ENCODE measurements around the gene UCK1. TPM values are rescaled to one million over a fixed set of nuclear protein-coding genes. Genes with fewer than 3 reads are reported as not detected.
"Not testable (repeated sequence)": the region's sequence is repeated elsewhere in the genome, so short reads cannot be mapped to it uniquely, and the experiment has no call there.

UCK1 gene
- total RNA-seq, 2 donors from 2014 or later: 21.4 to 33.7 TPM

DNA sequence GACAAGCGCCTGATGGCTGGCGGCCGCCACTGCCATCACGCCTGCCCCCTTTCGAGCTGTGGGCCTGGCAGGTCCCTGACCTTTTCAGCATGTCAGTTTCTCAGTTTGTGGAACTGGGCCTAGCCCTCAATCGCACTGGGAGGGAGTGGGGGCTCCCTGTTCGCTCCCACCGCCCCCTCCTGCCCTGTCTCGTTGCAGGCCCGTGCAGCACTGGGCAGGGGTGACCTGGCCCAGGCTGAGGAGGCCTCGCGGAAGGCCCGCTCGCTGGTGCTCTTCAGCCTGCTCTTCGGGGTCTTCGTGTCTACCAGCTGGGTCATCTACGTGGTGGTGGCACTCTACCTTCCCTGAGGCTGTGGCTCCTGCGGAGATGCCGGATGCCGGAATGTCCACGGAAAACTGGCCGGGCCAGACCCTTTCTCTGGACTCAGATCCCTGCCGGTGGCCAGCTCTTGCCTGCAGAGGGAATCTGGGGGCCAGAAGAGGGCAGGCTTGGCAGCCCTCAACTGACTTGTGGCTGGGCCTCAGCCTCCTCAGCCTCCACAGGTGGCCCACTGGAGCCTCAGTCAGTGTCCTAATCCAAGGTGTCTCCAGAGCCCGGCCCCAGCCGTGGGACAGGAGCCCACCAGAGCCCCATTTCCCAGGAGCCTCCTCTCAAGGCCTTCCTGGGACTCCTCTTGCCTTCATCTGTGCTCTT is 26.9 kb upstream of the UCK1 start:
- Mint-ChIP-seq H3K36me3 (peaks cover 0 to 5% of the 10 kb centered on the region in 2 donors), H3K9me3 (no peaks in the 10 kb centered on the region), H3K27ac (no peak overlapping the region)
- ATAC-seq (peak in 1 of 2 donors; percentile 29), DNase-seq (ENCODE audit: low spot score in 2 of 2) (no peak)

DNA sequence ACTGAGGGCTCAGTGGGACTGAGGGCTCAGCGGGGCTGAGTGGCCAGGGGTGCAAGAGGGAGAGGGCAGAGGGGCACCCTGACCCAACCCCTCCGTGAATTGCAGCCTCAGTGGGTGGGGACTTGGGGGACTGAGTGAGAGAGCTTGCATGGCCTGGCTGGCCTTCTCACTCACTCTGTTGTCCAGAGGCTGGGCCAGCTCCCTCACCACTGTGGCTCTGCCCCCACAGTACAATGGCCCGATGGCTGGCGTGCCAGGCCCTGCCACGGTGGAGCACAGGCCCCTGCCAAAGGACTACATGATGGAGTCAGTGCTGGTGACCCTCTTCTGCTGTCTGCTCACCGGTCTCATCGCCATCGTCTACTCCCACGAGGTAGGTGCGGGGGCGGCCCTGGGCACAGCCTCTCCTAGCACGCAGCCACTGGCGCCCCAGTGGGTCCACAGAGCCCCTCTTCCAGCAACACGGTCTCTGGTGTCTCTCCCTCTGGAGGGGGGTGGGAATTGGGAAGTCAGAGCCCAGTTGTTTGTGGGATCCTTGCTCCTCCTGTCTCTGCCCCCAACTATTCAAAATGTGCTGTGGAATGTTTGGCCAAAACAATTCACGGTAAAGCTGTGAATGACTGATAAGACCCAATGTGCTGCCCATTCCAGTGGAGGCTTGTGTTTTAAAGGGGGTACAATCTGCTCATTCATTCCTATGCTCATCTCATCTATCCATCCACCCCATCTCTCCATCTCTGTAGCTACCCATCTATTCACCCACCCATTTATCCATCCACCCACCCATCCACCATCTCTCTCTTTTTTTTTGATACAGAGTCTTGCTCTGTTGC is 25.0 kb upstream of the UCK1 start:
- Mint-ChIP-seq H3K27ac (no peak overlapping the region), H3K9me3 (no peaks in the 10 kb centered on the region)
- DNase-seq (ENCODE audit: low spot score in 2 of 2): no peak

DNA sequence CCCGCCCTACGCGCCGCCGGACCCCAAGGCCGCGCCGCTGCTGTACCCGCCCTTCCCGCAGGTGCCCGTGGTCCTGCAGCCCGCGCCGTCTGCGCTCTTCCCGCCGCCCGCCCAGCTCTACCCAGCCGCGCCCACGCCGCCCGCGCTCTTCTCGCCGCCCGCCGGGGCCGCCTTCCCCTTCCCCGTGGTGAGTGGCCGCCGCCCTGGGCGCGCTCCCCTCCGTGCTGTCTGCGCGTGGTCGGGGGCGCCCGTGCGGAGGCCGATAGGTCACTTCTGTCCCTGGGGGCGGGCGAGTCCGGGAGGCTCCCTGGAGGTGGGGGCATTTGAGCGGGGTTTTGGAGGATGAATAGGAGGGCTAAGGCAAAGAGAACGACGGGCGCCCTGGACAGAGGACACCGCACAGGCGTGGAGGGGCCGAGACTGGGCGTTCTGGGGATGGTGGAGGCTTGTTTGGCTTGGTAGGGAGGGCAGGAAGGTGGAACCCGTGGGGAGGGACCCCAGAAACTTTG is 23.8 kb upstream of the UCK1 start:
- ATAC-seq: no peak
- Mint-ChIP-seq H3K36me3 (peaks cover 0 to 4% of the 10 kb centered on the region in 2 donors), H3K27ac (no peak overlapping the region), H3K9me3 (no peaks in the 10 kb centered on the region)
- DNase-seq (ENCODE audit: low spot score in 2 of 2): no peak

More for the DNA sequence above, 25.0 kb upstream of the UCK1 start:
- peaks cover 0 to 5% of the 10 kb centered on the region in 2 donors for H3K36me3 Mint-ChIP-seq
- ATAC-seq: peak in 1 of 2 donors; percentile 12

DNA sequence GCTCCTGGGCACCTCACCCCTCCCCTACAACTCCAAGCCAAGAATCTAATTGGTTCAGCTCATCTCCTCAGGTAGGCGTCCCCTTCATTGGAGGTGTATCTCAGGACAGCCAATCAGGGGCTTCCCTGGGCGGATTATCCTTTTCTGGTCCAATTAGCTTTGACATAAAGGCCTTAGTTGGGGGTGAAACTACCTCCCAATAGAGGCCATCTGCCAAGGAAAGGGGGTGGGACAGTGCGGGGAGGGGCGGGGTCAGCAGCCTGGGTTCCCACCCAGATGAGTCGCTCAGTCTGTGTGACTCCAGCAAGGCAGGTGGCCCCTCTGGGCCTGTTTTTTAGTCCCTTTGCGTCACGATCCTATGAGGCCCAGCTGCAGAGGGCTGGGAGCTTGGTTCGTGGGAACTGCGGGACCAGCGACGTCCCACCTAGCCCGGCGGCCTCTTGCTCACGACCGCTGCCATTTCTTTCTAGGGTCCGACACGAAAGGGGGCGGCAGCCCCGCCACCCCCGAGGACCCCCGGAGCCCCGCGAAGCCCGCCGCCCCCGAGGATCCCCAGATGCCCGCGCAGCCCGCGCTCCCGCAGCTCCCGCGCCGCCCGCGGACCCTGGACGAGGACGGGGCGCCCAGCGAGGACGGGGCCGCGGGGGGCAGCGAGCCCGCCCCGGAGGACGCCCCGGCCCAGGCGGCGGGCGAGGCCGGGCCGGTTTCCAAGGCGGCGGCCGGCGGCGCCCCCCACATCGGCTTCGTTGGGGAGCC is 23.2 kb upstream of the UCK1 start:
- no peak for DNase-seq (ENCODE audit: low spot score in 2 of 2)
- H3K36me3 Mint-ChIP-seq: peaks cover under 1 to 2% of the 10 kb centered on the region in 2 donors
- ATAC-seq: no peak
- no peaks in the 10 kb centered on the region for H3K9me3 Mint-ChIP-seq
- no peak overlapping the region for H3K27ac Mint-ChIP-seq

DNA sequence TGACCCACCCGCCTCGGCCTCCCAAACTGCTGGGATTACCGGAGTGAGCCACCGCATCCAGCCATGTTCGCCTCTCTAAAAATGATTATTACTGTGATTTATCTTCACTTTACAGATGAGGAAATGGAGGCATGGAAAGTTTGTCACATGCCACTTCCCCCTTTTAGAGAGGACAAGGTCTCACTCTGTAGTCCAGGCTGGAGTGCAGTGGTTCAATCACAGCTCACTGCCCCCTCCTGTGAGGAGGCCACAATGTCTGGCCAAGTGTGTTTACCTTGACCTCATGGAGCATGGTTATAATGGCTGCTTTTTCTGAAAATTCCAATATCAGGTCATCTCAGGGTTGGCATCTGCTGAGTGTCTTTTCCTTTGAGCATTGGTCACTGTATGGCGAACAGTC is 21.0 kb upstream of the UCK1 start:
- Mint-ChIP-seq H3K9me3 (no peaks in the 10 kb centered on the region), H3K36me3 (peaks cover 20 to 21% of the 10 kb centered on the region in 2 donors), H3K27ac (no peak overlapping the region)
- ATAC-seq (no peak), DNase-seq (ENCODE audit: low spot score in 2 of 2) (no peak)

DNA sequence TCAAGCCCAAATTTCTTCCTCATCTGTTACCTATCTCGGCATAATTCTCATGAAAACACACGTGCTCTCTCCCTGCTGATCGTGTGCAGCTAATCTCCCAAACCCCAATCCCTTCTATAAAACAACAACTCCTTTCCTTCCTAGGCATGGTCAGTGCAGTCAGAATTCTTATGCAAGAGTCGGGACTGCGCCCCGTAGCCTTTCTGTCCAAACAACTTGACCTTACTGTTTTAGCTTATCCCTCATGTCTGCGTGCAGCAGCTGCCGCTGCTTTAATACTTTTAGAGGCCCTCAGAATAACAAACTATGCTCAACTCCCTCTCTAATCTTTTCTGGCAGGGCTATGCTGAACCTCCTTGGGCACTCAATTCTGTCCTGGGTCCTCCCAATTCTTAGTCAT is 19.4 kb upstream of the UCK1 start:
- not testable (repeated sequence) for H3K9me3 Mint-ChIP-seq; ATAC-seq; H3K27ac Mint-ChIP-seq; DNase-seq (ENCODE audit: low spot score in 2 of 2)
- peaks cover 20 to 21% of the 10 kb centered on the region in 2 donors for H3K36me3 Mint-ChIP-seq

DNA sequence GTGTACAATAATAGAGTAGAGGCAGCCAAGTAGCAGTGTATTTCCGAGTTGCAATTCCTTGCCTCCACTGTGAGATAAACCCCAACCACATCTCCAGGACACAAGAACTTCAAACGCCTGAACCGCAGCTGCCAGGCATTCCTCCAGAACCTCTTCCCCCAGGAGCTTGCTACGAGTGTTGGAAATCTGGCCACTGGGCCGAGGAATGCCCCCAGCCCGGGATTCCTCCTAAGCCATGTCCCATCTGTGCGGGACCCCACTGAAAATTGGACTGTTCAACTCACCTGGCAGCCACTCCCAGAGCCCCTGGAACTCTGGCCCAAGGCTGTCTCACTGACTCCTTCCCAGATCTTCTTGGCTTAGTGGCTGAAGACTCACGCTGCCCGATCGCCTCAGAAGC is 18.1 kb upstream of the UCK1 start:
- DNase-seq (ENCODE audit: low spot score in 2 of 2); H3K27ac Mint-ChIP-seq; ATAC-seq; H3K9me3 Mint-ChIP-seq: not testable (repeated sequence)
- H3K36me3 Mint-ChIP-seq: peaks cover 26 to 29% of the 10 kb centered on the region in 2 donors

DNA sequence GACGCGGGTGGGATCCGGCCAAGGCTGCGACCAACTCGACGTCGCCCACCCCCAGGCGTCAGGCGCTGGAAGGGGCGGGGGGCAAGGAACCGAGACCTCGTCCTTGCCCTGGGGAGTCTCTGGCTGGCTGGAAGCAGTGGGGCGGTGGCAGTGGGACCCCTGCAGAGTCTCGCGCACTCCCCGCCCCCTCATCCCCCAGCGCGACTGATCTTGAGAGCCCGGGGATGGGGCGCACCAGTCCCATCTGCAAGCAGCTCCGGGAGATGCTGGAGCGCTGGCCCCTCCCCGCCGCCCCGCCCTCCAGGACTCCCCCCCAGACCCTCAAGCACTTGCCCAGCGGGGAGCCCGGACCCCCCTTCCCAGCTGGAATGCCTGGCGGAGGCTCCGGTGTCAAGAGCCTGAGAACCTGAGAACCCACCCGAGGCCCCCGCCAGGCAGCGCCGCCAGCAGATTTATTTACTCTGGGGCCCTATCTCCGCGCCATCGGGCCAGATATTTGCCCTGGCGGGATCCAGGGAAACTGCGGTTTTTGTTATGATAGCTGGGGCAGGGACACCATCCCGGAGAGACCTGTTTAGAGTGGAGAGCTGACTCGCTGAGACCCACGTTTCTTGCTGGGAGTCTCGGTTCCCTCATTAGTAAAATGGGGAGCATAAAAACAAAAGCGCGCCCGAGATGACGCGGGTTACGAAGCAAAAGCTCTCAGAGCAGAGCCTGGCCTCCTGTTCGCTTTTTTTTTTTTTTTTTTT is 15.4 kb upstream of the UCK1 start:
- peaks cover 11 to 17% of the 10 kb centered on the region in 2 donors for H3K9me3 Mint-ChIP-seq
- H3K36me3 Mint-ChIP-seq: peaks cover 31 to 49% of the 10 kb centered on the region in 2 donors
- peak; percentile 22 to 63 for ATAC-seq
- no peak overlapping the region for H3K27ac Mint-ChIP-seq
- no peak for DNase-seq (ENCODE audit: low spot score in 2 of 2)

DNA sequence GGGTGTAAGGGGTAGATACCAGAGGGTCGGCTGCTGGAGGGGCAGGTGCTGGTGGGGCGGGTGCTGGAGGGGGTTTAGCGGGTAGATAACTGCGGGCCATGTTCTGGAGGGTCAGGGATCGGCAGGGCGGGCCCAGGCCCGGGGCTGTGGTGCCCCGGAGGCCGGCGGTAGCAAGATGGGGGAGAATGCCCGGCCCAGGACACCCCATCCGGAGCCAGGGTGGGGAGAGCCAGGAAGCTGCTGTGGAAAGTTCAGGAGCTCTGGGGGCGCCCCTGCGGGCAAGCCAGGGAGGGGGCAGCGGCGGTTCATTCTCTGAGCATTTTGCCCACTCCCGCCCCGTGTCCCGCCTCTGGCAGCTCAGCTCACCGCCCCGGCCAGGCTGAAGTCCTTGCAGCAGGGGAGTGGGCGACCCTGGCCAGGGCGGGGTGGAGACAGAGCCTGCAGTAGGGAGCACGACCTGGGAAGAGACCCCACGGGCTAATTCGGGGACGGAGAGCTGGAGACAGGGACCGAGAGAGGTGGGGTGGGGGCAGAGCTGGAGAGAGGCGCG is 14.8 kb upstream of the UCK1 start:
- no peak overlapping the region for H3K27ac Mint-ChIP-seq
- DNase-seq (ENCODE audit: low spot score in 2 of 2) (no peak), ATAC-seq (no peak)
- H3K36me3 Mint-ChIP-seq: peaks cover 31 to 49% of the 10 kb centered on the region in 2 donors
- H3K9me3 Mint-ChIP-seq: peaks cover 11 to 17% of the 10 kb centered on the region in 2 donors

DNA sequence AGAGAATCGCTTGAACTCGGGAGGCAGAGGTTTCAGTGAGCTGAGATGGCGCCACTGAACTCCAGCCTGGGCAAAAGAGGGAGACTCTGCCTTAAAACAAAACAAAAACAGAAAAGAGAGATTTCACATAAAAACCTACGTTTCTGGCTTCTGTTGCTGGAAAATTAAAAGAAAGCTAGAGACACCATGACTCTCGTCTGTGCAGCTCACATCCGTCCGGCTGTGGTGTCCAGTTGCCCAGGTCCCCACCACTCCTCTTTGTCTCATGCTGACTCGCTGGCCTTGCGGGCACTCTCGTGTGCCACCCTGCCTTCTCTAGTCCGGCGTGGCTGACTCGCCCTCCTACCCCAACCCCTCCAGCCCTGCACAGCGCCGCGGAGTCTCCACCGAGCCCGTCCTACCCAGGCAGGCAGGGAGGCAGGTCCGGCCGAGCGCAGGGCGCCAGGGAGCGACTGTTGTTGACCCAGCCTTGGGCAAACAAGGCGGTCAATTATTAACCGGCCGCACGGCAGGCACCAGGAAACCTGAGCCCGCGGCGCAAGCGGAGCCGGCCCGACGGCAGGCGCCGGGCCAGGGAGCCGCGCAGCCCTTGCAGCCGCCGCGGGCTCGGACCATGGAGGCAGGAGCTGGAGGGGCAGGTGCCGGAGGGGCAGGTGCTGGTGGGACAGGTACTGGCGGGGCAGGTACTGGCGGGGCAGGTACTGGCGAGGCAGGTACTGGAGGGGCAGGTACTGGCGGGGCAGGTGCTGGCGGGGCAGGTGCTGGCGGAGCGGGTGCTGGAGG is 14.1 kb upstream of the UCK1 start, which contains the start of gene PRRT1B:
PRRT1B (plus strand) TSS at position 521 of the 783 bp plus-strand sequence; CDS start at position 614, 93 bp downstream.
- Mint-ChIP-seq H3K27ac (no peak within 1 kb of the TSS), H3K36me3 (peaks cover 31 to 49% of the 10 kb centered on the region in 2 donors), H3K9me3 (peaks cover 11 to 17% of the 10 kb centered on the region in 2 donors)
- ATAC-seq (no peak), DNase-seq (ENCODE audit: low spot score in 2 of 2) (no peak)

DNA sequence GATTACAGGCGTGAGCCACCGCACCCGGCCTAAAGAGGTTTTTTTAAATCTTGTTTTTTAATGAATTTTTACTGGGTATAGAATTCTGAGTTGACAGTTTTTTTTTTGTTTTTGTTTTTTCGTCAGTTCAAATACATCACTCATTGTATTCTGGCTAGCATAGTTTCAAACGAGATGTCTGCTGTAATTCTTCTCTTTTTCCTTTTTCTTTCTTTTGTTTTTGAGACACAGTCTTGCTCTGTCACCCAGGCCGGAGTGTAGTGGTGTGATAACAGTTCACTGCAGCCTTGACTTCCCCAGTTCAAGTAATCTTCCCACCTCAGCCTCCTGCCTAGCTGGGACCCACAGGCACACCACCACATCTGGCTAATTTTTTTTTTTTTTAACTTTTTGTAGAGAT is 12.1 kb upstream of the UCK1 start:
- DNase-seq (ENCODE audit: low spot score in 2 of 2): no peak
- Mint-ChIP-seq H3K27ac (no peak overlapping the region), H3K36me3 (peaks cover 19 to 35% of the 10 kb centered on the region in 2 donors), H3K9me3 (peaks cover 11 to 17% of the 10 kb centered on the region in 2 donors)
- ATAC-seq: no peak

DNA sequence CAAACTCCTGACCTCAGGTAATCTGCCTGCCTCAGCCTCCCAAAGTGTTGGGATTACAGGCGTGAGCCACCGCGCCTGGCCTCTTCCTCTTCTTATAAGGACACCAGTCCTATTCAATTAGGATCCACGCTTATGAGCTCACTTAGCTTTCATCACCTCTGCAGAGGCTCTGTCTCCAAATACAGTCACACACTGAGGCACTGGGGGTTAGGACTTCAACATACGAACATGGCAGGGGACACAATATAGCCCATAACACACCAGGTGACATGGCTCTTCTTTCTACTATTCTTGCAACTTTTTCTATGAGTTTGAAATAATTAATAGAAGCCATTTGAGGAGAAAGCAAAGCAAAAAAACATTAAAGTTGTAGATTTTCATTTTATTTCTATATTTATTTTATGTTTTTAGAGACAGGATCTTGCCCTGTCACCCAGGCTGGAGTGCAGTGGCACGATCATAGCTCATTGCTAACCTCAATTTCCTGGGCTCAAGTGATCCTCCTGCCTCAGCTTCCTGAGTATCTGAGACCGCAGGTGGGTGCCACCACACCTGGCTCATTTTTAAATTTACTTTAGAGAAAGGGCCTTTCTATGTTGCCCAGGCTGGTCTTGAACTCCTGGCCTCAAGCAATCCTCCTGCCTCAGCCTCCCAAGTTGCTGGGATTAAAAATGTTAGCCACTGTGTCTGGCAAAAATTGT is 8.3 kb upstream of the UCK1 start:
- Mint-ChIP-seq H3K27ac (no peak overlapping the region), H3K9me3 (peaks cover 11 to 14% of the 10 kb centered on the region in 2 donors), H3K36me3 (peaks cover 7 to 21% of the 10 kb centered on the region in 2 donors)
- DNase-seq (ENCODE audit: low spot score in 2 of 2) (no peak), ATAC-seq (peak in 1 of 2 donors; percentile 44)

DNA sequence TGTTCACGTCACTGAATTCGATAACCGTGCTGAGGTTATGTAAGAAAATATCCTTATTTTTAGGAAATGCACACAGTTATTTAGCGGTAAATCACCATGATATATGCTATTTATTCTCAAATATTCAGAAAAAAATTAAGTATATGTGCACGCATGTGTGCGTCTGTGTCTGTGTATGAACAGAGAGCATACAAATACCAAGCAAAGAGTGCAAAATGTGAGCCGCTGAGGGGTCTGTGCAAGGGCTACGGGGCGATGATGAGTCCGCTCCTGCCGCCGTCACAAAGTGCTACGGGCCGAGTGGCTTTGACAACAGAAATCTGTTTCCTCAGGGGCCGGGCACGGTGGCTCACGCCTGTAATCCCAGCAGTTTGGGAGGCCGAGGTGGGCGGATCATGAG is 6.9 kb upstream of the UCK1 start:
- Mint-ChIP-seq H3K36me3 (peaks cover 0 to 7% of the 10 kb centered on the region in 2 donors), H3K9me3 (peaks cover 4 to 5% of the 10 kb centered on the region in 2 donors), H3K27ac (no peak overlapping the region)
- DNase-seq (ENCODE audit: low spot score in 2 of 2) (no peak), ATAC-seq (no peak)

DNA sequence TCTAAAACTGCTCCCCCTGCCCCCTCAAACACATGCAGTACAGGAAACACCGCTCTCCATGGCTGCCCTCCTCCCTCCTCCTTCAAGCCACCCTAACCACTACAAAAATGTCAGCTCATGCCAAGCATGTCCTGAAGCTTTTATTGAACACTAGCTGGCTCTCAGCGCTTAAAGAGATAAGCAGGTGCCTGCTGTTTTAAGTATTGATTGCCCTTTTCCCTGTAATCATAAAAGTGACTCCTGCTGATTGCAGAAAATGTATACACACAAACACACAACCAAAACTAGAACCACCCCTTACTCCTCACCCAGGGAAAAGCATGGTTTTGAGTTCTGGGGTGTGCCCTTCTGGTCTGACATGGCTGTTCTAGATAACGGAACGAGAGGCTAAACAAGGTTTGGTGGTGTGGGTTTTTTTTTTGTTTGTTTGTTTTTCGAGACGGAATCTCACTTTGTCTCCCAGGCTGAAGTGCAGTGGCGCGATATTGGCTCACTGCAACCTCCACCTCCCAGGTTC is 3.7 kb upstream of the UCK1 start:
- Mint-ChIP-seq H3K36me3 (peaks cover 0 to 2% of the 10 kb centered on the region in 2 donors), H3K27ac (no peak overlapping the region), H3K9me3 (no peaks in the 10 kb centered on the region)
- DNase-seq (ENCODE audit: low spot score in 2 of 2) (no peak), ATAC-seq (no peak)
